Endothelial cell of umbilical vein (primary cell): ENCODE measurements around the gene PRR16. TPM values are rescaled to one million over a fixed set of nuclear protein-coding genes. Genes with fewer than 3 reads are reported as not detected.

Source experiments
- BruUV-seq: library from RNA; stranded (reverse); fragments of 400-500 nt; replicated peaks from 2 replicates; lab custom pipeline; 2021; lab: Mats Ljungman, UMichigan
- CTCF ChIA-PET: fragments of 300-600, 350-600 bp; sonication (Branson Sonifier 250); formaldehyde crosslinking; loops from one replicate; lab custom pipeline; 2021; ENCODE audit warnings: antibody characterized with exemption, inconsistent platforms; lab: Charles Lee
- POLR2A ChIA-PET: fragments of 300-600, 350-600 bp; sonication (Branson Sonifier 250); formaldehyde crosslinking; loops from one replicate; lab custom pipeline; 2021; ENCODE audit warnings: antibody characterized with exemption, inconsistent platforms; lab: Charles Lee
- DNase-seq: peaks from one replicate; pipeline ENCODE4 v3.0.0-alpha.2; 2011; ENCODE audit warnings: low read depth, low spot score
- FAIRE-seq: peaks from 2 replicates; lab custom pipeline; 2011; peaks lifted over from hg19 to GRCh38; lab: Jason Lieb, UNC
- H2AFZ ChIP-seq: 2 replicates; pipeline ENCODE4 v1.6.0; 2012; ENCODE audit warnings: low read depth, low read length, control low read depth, inconsistent platforms
- H3K27ac ChIP-seq: 2 replicates; pipeline ENCODE4 v1.5.1; 2011; ENCODE audit warnings: low read depth, mild to moderate bottlenecking, control low read depth, low read length, moderate library complexity; ENCODE audit not compliant: insufficient read depth
- H3K27me3 ChIP-seq, 2 experiments: 2 replicates each; pipeline versions ENCODE4 v1.6.0 to v1.6.1; 2011; ENCODE audit warnings: low read length in 2 of 2, mixed read lengths in 1 of 2; ENCODE audit not compliant: control insufficient read depth in 2 of 2, insufficient read depth in 2 of 2
- H3K36me3 ChIP-seq, 2 experiments: 2 replicates in 1 of 2; 3 replicates in 1 of 2; pipeline ENCODE4 v1.5.1; 2011; ENCODE audit warnings: low read length in 2 of 2, mild to moderate bottlenecking in 1 of 2, moderate library complexity in 1 of 2; ENCODE audit not compliant: control insufficient read depth in 2 of 2, insufficient read depth in 2 of 2; ENCODE audit errors: extremely low read depth in 1 of 2
- H3K4me1 ChIP-seq: 3 replicates; pipeline ENCODE4 v1.5.1; 2011; ENCODE audit warnings: mild to moderate bottlenecking, low read length; ENCODE audit not compliant: control insufficient read depth, insufficient read depth; ENCODE audit errors: extremely low read depth
- H3K4me2 ChIP-seq: 2 replicates; pipeline ENCODE4 v1.6.1; 2011; ENCODE audit warnings: low read length, control low read depth, mixed read lengths; ENCODE audit not compliant: insufficient read depth
- H3K4me3 ChIP-seq, 3 experiments: fragments of 200-600 bp in 1 of 3; sonication (generic), shearing (Covaris generic) in 1 of 3; replicated peaks in 1 of 3; 2 replicates each; pipeline ENCODE4 v1.5.1; 2011 to 2016; ENCODE audit warnings: control low read depth in 3 of 3, low read length in 3 of 3, mild to moderate bottlenecking in 2 of 3, inconsistent platforms in 1 of 3, low read depth in 1 of 3, moderate library complexity in 1 of 3; ENCODE audit not compliant: insufficient read depth in 1 of 3
- H3K79me2 ChIP-seq: 2 replicates; pipeline ENCODE4 v1.6.0; 2012; ENCODE audit warnings: low read length, inconsistent platforms; ENCODE audit not compliant: control insufficient read depth, insufficient read depth
- H3K9ac ChIP-seq: replicated peaks from 2 replicates; pipeline ENCODE3; 2011; ENCODE audit warnings: low read length, control low read depth; ENCODE audit not compliant: insufficient read depth; ENCODE audit errors: extremely low read depth
- H3K9me1 ChIP-seq: replicated peaks from 3 replicates; pipeline ENCODE4 v1.6.0; 2011; ENCODE audit warnings: mild to moderate bottlenecking, low read length; ENCODE audit not compliant: control insufficient read depth, insufficient read depth; ENCODE audit errors: extremely low read depth
- H3K9me3 ChIP-seq: replicated peaks from 2 replicates; pipeline ENCODE4 v1.5.1; 2012; ENCODE audit warnings: low read length, inconsistent platforms; ENCODE audit not compliant: control insufficient read depth, insufficient read depth
- H4K20me1 ChIP-seq: replicated peaks from 2 replicates; pipeline ENCODE3; 2011; ENCODE audit warnings: mild to moderate bottlenecking, low read length; ENCODE audit not compliant: control insufficient read depth, insufficient read depth; ENCODE audit errors: extremely low read depth
- EZH2 ChIP-seq: IDR thresholded peaks from 2 replicates; pipeline ENCODE4 v1.6.1; 2012; ENCODE audit warnings: borderline replicate concordance, low read depth, mild to moderate bottlenecking, moderate library complexity, low read length, inconsistent platforms; ENCODE audit not compliant: severe bottlenecking
- FOS ChIP-seq: IDR thresholded peaks from 2 replicates; pipeline ENCODE4 v1.6.1; 2011; ENCODE audit warnings: mild to moderate bottlenecking, low read length, moderate library complexity, borderline replicate concordance; ENCODE audit not compliant: insufficient read depth
- GATA2 ChIP-seq: IDR thresholded peaks from 2 replicates; pipeline ENCODE4 v1.7.0; 2011; ENCODE audit warnings: low read depth, mild to moderate bottlenecking, moderate library complexity, mixed read lengths, low read length; ENCODE audit not compliant: insufficient read length, insufficient read depth
- JUN ChIP-seq: IDR thresholded peaks from 2 replicates; pipeline ENCODE4 v1.6.1; 2011; ENCODE audit warnings: borderline replicate concordance, low read depth; ENCODE audit not compliant: insufficient read length, insufficient read depth
- MYC ChIP-seq: IDR thresholded peaks from one replicate; pipeline ENCODE4 v1.6.1; 2011; ENCODE audit warnings: mild to moderate bottlenecking, low read depth, low read length
- POLR2A ChIP-seq: IDR thresholded peaks from 2 replicates; pipeline ENCODE4 v1.6.1; 2012; ENCODE audit warnings: low read depth, mild to moderate bottlenecking, control low read depth, low read length
- POLR2AphosphoS5 ChIP-seq: IDR thresholded peaks from 2 replicates; pipeline ENCODE4 v1.6.1; 2012; ENCODE audit warnings: low read depth, mild to moderate bottlenecking, control low read depth, low read length, moderate library complexity; ENCODE audit not compliant: insufficient read depth
- dilution Hi-C: fragments of 300-500 bp; cut with MboI; formaldehyde crosslinking; loops from one replicate; pipeline ENCODE4 v1.15.0; 2019; ENCODE audit warnings: low sequenced_read_pairs; ENCODE audit not compliant: extremely low pct_ligation_motif_present
- intact Hi-C: fragments of 100-400 bp; cut with micrococcal nuclease; formaldehyde crosslinking; loops from one replicate; pipeline ENCODE4 v1.10.0; 2022
- polyA plus RNA-seq, 4 experiments: library from polyadenylated mRNA; depleted of rRNA in 3 of 4; stranded (reverse) in 3 of 4; unstranded in 1 of 4; fragments of >200 nt; gene quantifications; 2 replicates each; pipeline versions ENCODE4 v1.2.1 to v1.2.3, GENCODE V29; 2011 to 2012; ENCODE audit warnings: missing spikeins in 1 of 4
- total RNA-seq: library from RNA; stranded (reverse); gene quantifications from 2 replicates; pipeline ENCODE4 v1.2.3, GENCODE V29; 2021
- TF ChIP-seq, protein P1 (sequence below): IDR thresholded peaks from 2 replicates; pipeline ENCODE4 v1.6.1; 2011; ENCODE audit not compliant: insufficient read depth, insufficient read length
- TF ChIP-seq, protein P2 (sequence below), 2 donors: IDR thresholded peaks; 1 replicate in 1 of 2; 2 replicates in 1 of 2; pipeline ENCODE4 v1.5.1; 2011; ENCODE audit warnings: low read length in 2 of 2, mild to moderate bottlenecking in 2 of 2, moderate library complexity in 2 of 2, control low read depth in 1 of 2, inconsistent platforms in 1 of 2, low read depth in 1 of 2; ENCODE audit not compliant: insufficient read depth in 1 of 2; ENCODE audit errors: extremely low read depth in 1 of 2

Gene PRR16
- total and polyA plus RNA-seq, 2 donors (not counting 3 experiments of a cell fraction or from before 2014, with no cell fraction given) = 0.91 to 1.2 TPM

DNA sequence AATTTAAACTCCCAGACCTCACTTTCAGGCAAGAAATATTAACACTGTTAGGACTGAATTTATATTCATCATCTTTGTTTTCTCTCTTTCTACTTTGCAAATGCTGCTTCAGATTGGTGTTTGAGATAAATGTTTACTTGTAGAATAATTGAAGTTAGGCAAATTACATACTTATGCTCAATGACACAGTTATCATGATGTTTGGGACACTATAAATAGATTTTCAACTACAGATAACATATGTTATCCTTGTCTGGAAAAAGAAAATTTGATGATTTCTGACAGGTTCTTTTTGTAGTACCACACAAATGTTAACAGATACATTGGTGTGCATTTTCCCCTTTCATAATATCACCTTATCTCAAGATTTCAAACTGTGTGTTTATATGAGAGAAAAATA, 7.9 kb downstream of the PRR16 start:
- FAIRE-seq = no peak
- Histone ChIP-seq H3K27ac (no peak overlapping the region), H3K9me1 (no peaks in the 10 kb centered on the region), H3K4me3 (no peak overlapping the region), H3K36me3 (no peaks in the 10 kb centered on the region), H2AFZ (no peak overlapping the region), H3K4me1 (no peaks in the 10 kb centered on the region), H3K79me2 (no peaks in the 10 kb centered on the region), H3K9me3 (no peaks in the 10 kb centered on the region), H3K9ac (no peak overlapping the region), H3K27me3 (peaks cover 1 to 6% of the 10 kb centered on the region in 2 experiments), H4K20me1 (no peaks in the 10 kb centered on the region), H3K4me2 (no peak overlapping the region)
- no peak for DNase-seq
- intact Hi-C loops = no loop called here
- no peak for TF ChIP-seq EZH2
- TF ChIP-seq GATA2 = no peak
- TF ChIP-seq, protein P1, sequence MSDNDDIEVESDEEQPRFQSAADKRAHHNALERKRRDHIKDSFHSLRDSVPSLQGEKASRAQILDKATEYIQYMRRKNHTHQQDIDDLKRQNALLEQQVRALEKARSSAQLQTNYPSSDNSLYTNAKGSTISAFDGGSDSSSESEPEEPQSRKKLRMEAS = no peak
- TF ChIP-seq FOS = no peak
- no peak for TF ChIP-seq POLR2AphosphoS5
- TF ChIP-seq POLR2A = no peak
- TF ChIP-seq JUN = no peak
- TF ChIP-seq MYC = no peak
- TF ChIP-seq, protein P2, sequence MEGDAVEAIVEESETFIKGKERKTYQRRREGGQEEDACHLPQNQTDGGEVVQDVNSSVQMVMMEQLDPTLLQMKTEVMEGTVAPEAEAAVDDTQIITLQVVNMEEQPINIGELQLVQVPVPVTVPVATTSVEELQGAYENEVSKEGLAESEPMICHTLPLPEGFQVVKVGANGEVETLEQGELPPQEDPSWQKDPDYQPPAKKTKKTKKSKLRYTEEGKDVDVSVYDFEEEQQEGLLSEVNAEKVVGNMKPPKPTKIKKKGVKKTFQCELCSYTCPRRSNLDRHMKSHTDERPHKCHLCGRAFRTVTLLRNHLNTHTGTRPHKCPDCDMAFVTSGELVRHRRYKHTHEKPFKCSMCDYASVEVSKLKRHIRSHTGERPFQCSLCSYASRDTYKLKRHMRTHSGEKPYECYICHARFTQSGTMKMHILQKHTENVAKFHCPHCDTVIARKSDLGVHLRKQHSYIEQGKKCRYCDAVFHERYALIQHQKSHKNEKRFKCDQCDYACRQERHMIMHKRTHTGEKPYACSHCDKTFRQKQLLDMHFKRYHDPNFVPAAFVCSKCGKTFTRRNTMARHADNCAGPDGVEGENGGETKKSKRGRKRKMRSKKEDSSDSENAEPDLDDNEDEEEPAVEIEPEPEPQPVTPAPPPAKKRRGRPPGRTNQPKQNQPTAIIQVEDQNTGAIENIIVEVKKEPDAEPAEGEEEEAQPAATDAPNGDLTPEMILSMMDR (IDR thresholded peaks at IDR 0.05; ENCODE audit: extremely low read depth in 1 of 2, insufficient read depth in 1 of 2, low read depth in 1 of 2, low read length in 2 of 2) = no peak
- dilution Hi-C loops = no loop called here
- ChIA-PET CTCF (interaction anchor here (2.6 kb wide), 1 partner anchor 1478 kb away, joined by 11 read pairs; no protein-coding TSS in a partner anchor), POLR2A (no interaction called here)
- BruUV-seq = no TSS peak
